Mesothelial cell of epicardium (in vitro differentiated cells): ENCODE results near the gene ADARB2. TPM values are rescaled to one million over a fixed set of nuclear protein-coding genes. Genes with fewer than 3 reads are reported as not detected.

Experiments
- DNase-seq, 2 experiments: peaks; one replicate each; pipeline ENCODE4 v3.0.0; 2021; ENCODE audit warnings: low spot score in 2 of 2; ENCODE audit not compliant: unreplicated experiment in 2 of 2
- H3K27ac Mint-ChIP-seq: 2 replicates; pipeline ENCODE4 v1.8.0; 2021; ENCODE audit warnings: mixed read lengths
- H3K27me3 Mint-ChIP-seq: 2 replicates; pipeline ENCODE4 v1.8.0; 2021; ENCODE audit warnings: low read depth, mixed read lengths
- H3K36me3 Mint-ChIP-seq: 2 replicates; pipeline ENCODE4 v1.8.0; 2021; ENCODE audit warnings: mixed read lengths
- H3K4me1 Mint-ChIP-seq: 2 replicates; pipeline ENCODE4 v1.8.0; 2021; ENCODE audit warnings: mixed read lengths
- H3K4me3 Mint-ChIP-seq: 2 replicates; pipeline ENCODE4 v1.8.0; 2021; ENCODE audit warnings: mild to moderate bottlenecking, moderate library complexity, mixed read lengths
- H3K9me3 Mint-ChIP-seq: 2 replicates; pipeline ENCODE4 v1.8.0; 2021; ENCODE audit warnings: mixed read lengths
- total RNA-seq: library from RNA; stranded (reverse); gene quantifications from 3 replicates; pipeline ENCODE4 v1.2.1, GENCODE V29; 2021
- TF ChIP-seq, protein P1 (sequence below): fragments of 200-600 bp; sonication (generic); IDR thresholded peaks from one replicate; pipeline ENCODE4 v1.5.0; 2021; ENCODE audit warnings: antibody characterized with exemption; ENCODE audit not compliant: unreplicated experiment

Gene ADARB2
- total RNA-seq, 1 donor from 2014 or later = 0.38 TPM

GRCh38 chr10:1183701-1184100, 553.6 kb downstream of the ADARB2 start:
- DNase-seq = no peak
- H3K27me3 Mint-ChIP-seq = peaks cover 40% of the 10 kb centered on the region
- H3K36me3 Mint-ChIP-seq = no peaks in the 10 kb centered on the region
- H3K4me3 Mint-ChIP-seq = no peak overlapping the region
- no peaks in the 10 kb centered on the region for H3K9me3 Mint-ChIP-seq
- no peak overlapping the region for H3K27ac Mint-ChIP-seq
- peaks cover 4% of the 10 kb centered on the region for H3K4me1 Mint-ChIP-seq
- TF ChIP-seq, protein P1, sequence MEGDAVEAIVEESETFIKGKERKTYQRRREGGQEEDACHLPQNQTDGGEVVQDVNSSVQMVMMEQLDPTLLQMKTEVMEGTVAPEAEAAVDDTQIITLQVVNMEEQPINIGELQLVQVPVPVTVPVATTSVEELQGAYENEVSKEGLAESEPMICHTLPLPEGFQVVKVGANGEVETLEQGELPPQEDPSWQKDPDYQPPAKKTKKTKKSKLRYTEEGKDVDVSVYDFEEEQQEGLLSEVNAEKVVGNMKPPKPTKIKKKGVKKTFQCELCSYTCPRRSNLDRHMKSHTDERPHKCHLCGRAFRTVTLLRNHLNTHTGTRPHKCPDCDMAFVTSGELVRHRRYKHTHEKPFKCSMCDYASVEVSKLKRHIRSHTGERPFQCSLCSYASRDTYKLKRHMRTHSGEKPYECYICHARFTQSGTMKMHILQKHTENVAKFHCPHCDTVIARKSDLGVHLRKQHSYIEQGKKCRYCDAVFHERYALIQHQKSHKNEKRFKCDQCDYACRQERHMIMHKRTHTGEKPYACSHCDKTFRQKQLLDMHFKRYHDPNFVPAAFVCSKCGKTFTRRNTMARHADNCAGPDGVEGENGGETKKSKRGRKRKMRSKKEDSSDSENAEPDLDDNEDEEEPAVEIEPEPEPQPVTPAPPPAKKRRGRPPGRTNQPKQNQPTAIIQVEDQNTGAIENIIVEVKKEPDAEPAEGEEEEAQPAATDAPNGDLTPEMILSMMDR = no peak

DNA sequence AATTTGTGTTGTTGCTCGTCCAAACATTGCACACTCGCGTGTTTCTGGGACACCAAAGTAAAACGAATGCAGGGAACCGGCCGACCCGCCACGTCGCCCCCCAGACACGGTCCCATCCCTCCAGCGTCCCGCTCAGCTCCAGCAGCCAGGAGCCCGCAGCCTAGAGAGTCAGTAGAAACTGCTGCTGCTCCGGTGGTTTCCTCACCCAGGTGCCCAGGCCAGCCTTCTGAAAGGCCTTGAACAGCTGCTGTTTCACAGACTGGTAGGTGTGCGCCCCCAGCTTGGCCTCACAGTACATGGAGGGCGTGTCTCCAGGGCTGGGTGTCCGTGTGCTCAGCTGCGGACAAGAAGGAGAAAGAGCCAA, 554.3 kb downstream of the ADARB2 start:
- Mint-ChIP-seq H3K9me3 (no peaks in the 10 kb centered on the region), H3K36me3 (no peaks in the 10 kb centered on the region), H3K27me3 (peaks cover 36% of the 10 kb centered on the region), H3K4me3 (no peak overlapping the region), H3K4me1 (peaks cover 4% of the 10 kb centered on the region), H3K27ac (no peak overlapping the region)
- TF ChIP-seq, protein P1 = no peak
- no peak for DNase-seq

DNA sequence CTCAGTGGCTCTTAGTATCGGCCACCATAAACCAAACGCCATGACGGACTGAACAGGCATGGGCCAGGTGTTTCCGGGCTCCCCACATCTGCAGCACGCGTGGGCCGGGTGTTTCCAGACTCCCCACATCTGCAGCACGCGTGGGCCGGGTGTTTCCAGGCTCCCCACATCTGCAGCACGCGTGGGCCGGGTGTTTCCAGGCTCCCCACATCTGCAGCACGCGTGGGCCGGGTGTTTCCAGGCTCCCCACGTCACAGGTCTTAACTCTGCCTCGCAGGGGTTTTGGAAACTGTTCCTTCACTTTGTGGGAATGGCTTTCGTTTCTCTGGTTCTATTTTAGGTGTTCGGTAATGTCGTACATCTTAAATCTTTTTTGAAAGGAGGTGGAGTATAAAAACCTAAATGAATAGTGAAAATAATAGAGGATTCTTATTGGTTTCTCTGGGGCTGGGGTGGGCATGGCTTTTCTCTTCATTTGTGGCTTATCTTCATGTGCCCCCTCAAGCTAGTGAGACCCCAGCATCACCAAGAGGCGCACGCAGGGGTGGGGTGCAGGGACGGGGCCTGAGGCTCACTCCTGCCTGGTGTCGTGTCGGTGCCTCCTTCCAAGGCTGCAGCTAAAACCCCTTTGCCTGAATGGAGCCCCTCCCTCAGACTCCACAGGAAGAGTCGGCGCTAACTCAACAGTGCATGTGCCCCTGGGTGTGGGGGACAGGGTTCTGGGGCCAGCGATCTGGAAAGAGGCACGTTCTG, 554.9 kb downstream of the ADARB2 start:
- no peak overlapping the region for H3K27ac Mint-ChIP-seq
- TF ChIP-seq, protein P1 = no peak
- no peak for DNase-seq
- no peak overlapping the region for H3K4me3 Mint-ChIP-seq
- peaks cover 35% of the 10 kb centered on the region for H3K27me3 Mint-ChIP-seq
- no peaks in the 10 kb centered on the region for H3K9me3 Mint-ChIP-seq
- no peaks in the 10 kb centered on the region for H3K36me3 Mint-ChIP-seq
- peaks cover 4% of the 10 kb centered on the region for H3K4me1 Mint-ChIP-seq

DNA sequence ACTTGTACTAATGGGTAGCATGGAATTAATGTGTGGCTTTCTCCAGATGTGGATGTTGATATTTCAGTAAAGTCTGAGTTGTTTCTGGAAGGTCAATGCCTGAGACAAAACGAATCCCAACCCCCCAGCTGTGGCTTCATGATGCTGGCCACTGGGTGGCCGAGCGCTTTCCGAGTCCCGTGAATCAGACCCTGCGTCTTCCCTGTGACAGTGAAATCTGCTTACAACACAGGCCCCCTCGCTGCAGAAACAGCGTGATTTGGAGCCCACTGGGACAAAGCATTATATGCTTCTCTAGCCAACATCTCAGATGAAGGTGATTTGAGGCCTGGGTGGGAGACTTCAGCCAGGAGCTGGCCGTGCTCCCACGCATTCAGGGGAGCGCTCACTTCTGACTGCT, 556.5 kb downstream of the ADARB2 start:
- Mint-ChIP-seq H3K27ac (no peak overlapping the region), H3K27me3 (peaks cover 27% of the 10 kb centered on the region), H3K4me1 (peaks cover 4% of the 10 kb centered on the region), H3K4me3 (no peak overlapping the region), H3K36me3 (no peaks in the 10 kb centered on the region), H3K9me3 (no peaks in the 10 kb centered on the region)
- TF ChIP-seq, protein P1 = no peak
- no peak for DNase-seq

GRCh38 chr10:1180071-1180730, 557.1 kb downstream of the ADARB2 start:
- no peak overlapping the region for H3K27ac Mint-ChIP-seq
- H3K4me1 Mint-ChIP-seq = peaks cover 4% of the 10 kb centered on the region
- no peak for DNase-seq
- TF ChIP-seq, protein P1 = no peak
- no peak overlapping the region for H3K4me3 Mint-ChIP-seq
- H3K9me3 Mint-ChIP-seq = no peaks in the 10 kb centered on the region
- peaks cover 20% of the 10 kb centered on the region for H3K27me3 Mint-ChIP-seq
- no peaks in the 10 kb centered on the region for H3K36me3 Mint-ChIP-seq
